HepG2 (cell line): ENCODE results near the gene PDGFRB. TPM values are rescaled to one million over a fixed set of nuclear protein-coding genes. Genes with fewer than 3 reads are reported as not detected.

Experiments used
- EED ChIP-seq: sonication (generic); formaldehyde crosslinking; IDR thresholded peaks from 2 replicates; pipeline ENCODE4 v1.5.0; 2020; ENCODE audit warnings: mild to moderate bottlenecking, missing genetic modification reagents
- FOSL2 ChIP-seq: sonication (generic); formaldehyde crosslinking; IDR thresholded peaks from 2 replicates; pipeline ENCODE4 v1.4.0; 2020; ENCODE audit warnings: missing genetic modification reagents
- GATAD1 ChIP-seq: IDR thresholded peaks from 2 replicates; pipeline ENCODE4 v1.6.1; 2016; ENCODE audit warnings: missing genetic modification reagents, missing compliant biosample characterization
- GATAD2A ChIP-seq: IDR thresholded peaks from 2 replicates; pipeline ENCODE4 v1.6.1; 2016
- HDAC6 ChIP-seq: fragments of 200-600 bp; sonication (generic); IDR thresholded peaks from 2 replicates; pipeline ENCODE4 v1.7.0; 2017; ENCODE audit warnings: mild to moderate bottlenecking, antibody characterized with exemption, low read length, low read depth
- HIVEP1 ChIP-seq: sonication (generic); formaldehyde crosslinking; IDR thresholded peaks from 2 replicates; pipeline ENCODE4 v1.4.0; 2020; ENCODE audit warnings: mild to moderate bottlenecking, missing genetic modification reagents
- HMGXB4 ChIP-seq, 2 experiments: sonication (generic) in 1 of 2; formaldehyde crosslinking in 1 of 2; IDR thresholded peaks; 2 replicates each; pipeline versions ENCODE4 v1.4.0 to v1.6.1; 2018 to 2020; ENCODE audit warnings: missing genetic modification reagents in 2 of 2, borderline replicate concordance in 1 of 2, low read depth in 1 of 2, mild to moderate bottlenecking in 1 of 2, missing biosample characterization in 1 of 2
- KDM2A ChIP-seq: sonication (generic); formaldehyde crosslinking; IDR thresholded peaks from 2 replicates; pipeline ENCODE4 v1.4.0; 2020; ENCODE audit warnings: low read depth, missing genetic modification reagents, borderline replicate concordance
- MAX ChIP-seq: IDR thresholded peaks from 2 replicates; pipeline ENCODE4 v1.6.1; 2012; ENCODE audit warnings: inconsistent platforms
- NFIC ChIP-seq: IDR thresholded peaks from 2 replicates; pipeline ENCODE4 v1.6.1; 2012; ENCODE audit warnings: mild to moderate bottlenecking, low read length, inconsistent platforms
- NFYC ChIP-seq: IDR thresholded peaks from 2 replicates; pipeline ENCODE4 v1.6.1; 2016; ENCODE audit warnings: missing genetic modification reagents, missing compliant biosample characterization
- NR2F6 ChIP-seq, 2 experiments: IDR thresholded peaks; 2 replicates each; pipeline ENCODE4 v1.6.1; 2016; ENCODE audit warnings: antibody characterized with exemption in 1 of 2, mild to moderate bottlenecking in 1 of 2
- ONECUT2 ChIP-seq: sonication (generic); formaldehyde crosslinking; IDR thresholded peaks from 2 replicates; pipeline ENCODE4 v1.4.0; 2020; ENCODE audit warnings: missing genetic modification reagents
- POGK ChIP-seq: sonication (generic); formaldehyde crosslinking; conservative IDR thresholded peaks from 2 replicates; pipeline ENCODE4 v1.8.0; 2022; ENCODE audit warnings: mild to moderate bottlenecking, moderate library complexity, missing genetic modification reagents
- POLR2AphosphoS2 ChIP-seq: IDR thresholded peaks from 2 replicates; pipeline ENCODE4 v1.6.1; 2011; ENCODE audit warnings: low read depth, low read length, improper control_type of control experiment
- RBFOX2 ChIP-seq: fragments of 200-400 bp; formaldehyde crosslinking; IDR thresholded peaks from 2 replicates; pipeline ENCODE4 v1.6.1; 2017; ENCODE audit warnings: low read depth, mild to moderate bottlenecking, low read length
- RXRB ChIP-seq: IDR thresholded peaks from 2 replicates; pipeline ENCODE4 v1.6.1; 2016; ENCODE audit warnings: borderline replicate concordance, missing genetic modification reagents, missing compliant biosample characterization
- SIN3A ChIP-seq: IDR thresholded peaks from 2 replicates; pipeline ENCODE4 v1.6.1; 2011; ENCODE audit warnings: low read depth, mild to moderate bottlenecking, control low read depth, low read length, borderline replicate concordance
- SMARCC2 ChIP-seq: fragments of 450-650 bp; IDR thresholded peaks from 2 replicates; pipeline ENCODE4 v1.6.1; 2017; ENCODE audit warnings: antibody characterized with exemption, mild to moderate bottlenecking
- TBL1XR1 ChIP-seq: fragments of 150-350 bp; IDR thresholded peaks from 2 replicates; pipeline ENCODE4 v1.6.1; 2014; ENCODE audit warnings: borderline replicate concordance, low read length; ENCODE audit not compliant: partially characterized antibody
- TMF1 ChIP-seq: sonication (generic); formaldehyde crosslinking; IDR thresholded peaks from 2 replicates; pipeline ENCODE4 v1.8.1; 2022; ENCODE audit warnings: low read depth, missing genetic modification reagents
- ZBED4 ChIP-seq: sonication (generic); formaldehyde crosslinking; IDR thresholded peaks from 2 replicates; pipeline ENCODE4 v1.4.0; 2020; ENCODE audit warnings: missing genetic modification reagents, borderline replicate concordance
- ZKSCAN1 ChIP-seq: fragments of 150-350 bp; IDR thresholded peaks from 2 replicates; pipeline ENCODE4 v1.6.1; 2014; ENCODE audit warnings: low read length
- ZNF12 ChIP-seq: sonication (generic); formaldehyde crosslinking; IDR thresholded peaks from 2 replicates; pipeline ENCODE4 v1.5.0; 2020; ENCODE audit warnings: missing genetic modification reagents
- ZNF124 ChIP-seq: sonication (generic); formaldehyde crosslinking; IDR thresholded peaks from 2 replicates; pipeline ENCODE4 v1.4.0; 2020; ENCODE audit warnings: missing genetic modification reagents
- ZNF569 ChIP-seq: sonication (generic); formaldehyde crosslinking; IDR thresholded peaks from 2 replicates; pipeline ENCODE4 v1.5.0; 2020; ENCODE audit warnings: mild to moderate bottlenecking, missing genetic modification reagents, moderate library complexity, borderline replicate concordance
- polyA plus RNA-seq, 8 experiments: library from polyadenylated mRNA; depleted of rRNA in 3 of 8; stranded (reverse) in 7 of 8; unstranded in 1 of 8; fragments of >200 nt; fragmentation: Illumina TruSeq in 4 of 8; extraction: Trizol in 4 of 8; gene quantifications; 2 replicates each; pipeline versions ENCODE4 v1.2.1 to v1.2.3, GENCODE V29; 2011 to 2016; ENCODE audit warnings: low read depth in 4 of 8, missing spikeins in 1 of 8, mixed read lengths in 1 of 8; ENCODE audit not compliant: insufficient read depth in 1 of 8
- total RNA-seq, 5 experiments: library from RNA; depleted of rRNA; stranded (reverse); fragments of >200 nt; fragmentation: Illumina TruSeq; extraction: Trizol; gene quantifications; 2 replicates each; pipeline ENCODE4 v1.2.3, GENCODE V29; 2016; ENCODE audit warnings: low read depth in 1 of 5

The PDGFRB gene
- total and polyA plus RNA-seq, 2 of the 13 experiments (the other 11 are each of a cell fraction or from before 2014, with no cell fraction given): 4.0 to 21.0 TPM

GRCh38 chr5:150142959-150143349 lies 12.7 kb downstream of the PDGFRB start (continued):
- TF ChIP-seq POGK: no peak
- no peak; the same call in 1 of the 2 replicates for TF ChIP-seq RBFOX2
- no peak for TF ChIP-seq HDAC6
- TF ChIP-seq ZNF569 (CRISPR knock-in tag): no peak
- no peak for TF ChIP-seq NFIC
- no peak for TF ChIP-seq ONECUT2
- TF ChIP-seq ZBED4 (CRISPR knock-in tag): no peak
- TF ChIP-seq ZKSCAN1: no peak
- TF ChIP-seq MAX: no peak
- no peak for TF ChIP-seq HIVEP1
- TF ChIP-seq SIN3A: no peak
- peak; percentile 99 for TF ChIP-seq FOSL2 (CRISPR knock-in tag)
- TF ChIP-seq ZNF124 (CRISPR knock-in tag): no peak
- TF ChIP-seq TMF1 (CRISPR knock-in tag): no peak
- no peak for TF ChIP-seq SMARCC2
- no peak for TF ChIP-seq POLR2AphosphoS2
- TF ChIP-seq KDM2A (CRISPR knock-in tag): no peak
- peak; percentile 73 for TF ChIP-seq RXRB
- no peak for TF ChIP-seq TBL1XR1
- peak; percentile 7; the same call in 1 of the 2 replicates for TF ChIP-seq ZNF12 (CRISPR knock-in tag)
- TF ChIP-seq EED (CRISPR knock-in tag): no peak
- 0 out of 2 replicates have a peak, but pooled peaks have one; percentile 9 for TF ChIP-seq GATAD1 (CRISPR knock-in tag)
- TF ChIP-seq GATAD2A (CRISPR knock-in tag): peak; percentile 80
- TF ChIP-seq NFYC (CRISPR knock-in tag): no peak
- TF ChIP-seq HMGXB4 (CRISPR knock-in tag; IDR thresholded peaks at IDR 0.05; ENCODE audit: borderline replicate concordance in 1 of 2, low read depth in 1 of 2): 0 out of 4 replicates have a peak, but pooled peaks of 1 of the 2 experiments have one; percentile 12
- peak; percentile 43; the same call in 1 of the 2 replicates for TF ChIP-seq NR2F6 (IDR thresholded peaks at IDR 0.05)
- peak; percentile 73 for TF ChIP-seq NR2F6 (CRISPR knock-in tag; IDR thresholded peaks at IDR 0.05)
